ENCODE results near the gene MISP3.
A peak's percentile ranks its signal among the peaks of the same experiment; 100 is the strongest.
"Not testable (repeated sequence)": the region's sequence is repeated elsewhere in the genome, so short reads cannot be mapped to it uniquely, and the experiment has no call there.

The MISP3 gene

GRCh38 chr19:14072535-14073260 lies at the start of gene MISP3:
TSS of gene MISP3 (plus strand) at chr19:14072786. CDS start at chr19:14073310, 524 bp downstream.
- no peak for TF ChIP-seq CTCF (IDR thresholded peaks at IDR 0.05; ENCODE audit: insufficient read depth, missing control alignments)
- no peak for FAIRE-seq
- DNase-seq (ENCODE audit: insufficient read length, low spot score) = no peak

DNA sequence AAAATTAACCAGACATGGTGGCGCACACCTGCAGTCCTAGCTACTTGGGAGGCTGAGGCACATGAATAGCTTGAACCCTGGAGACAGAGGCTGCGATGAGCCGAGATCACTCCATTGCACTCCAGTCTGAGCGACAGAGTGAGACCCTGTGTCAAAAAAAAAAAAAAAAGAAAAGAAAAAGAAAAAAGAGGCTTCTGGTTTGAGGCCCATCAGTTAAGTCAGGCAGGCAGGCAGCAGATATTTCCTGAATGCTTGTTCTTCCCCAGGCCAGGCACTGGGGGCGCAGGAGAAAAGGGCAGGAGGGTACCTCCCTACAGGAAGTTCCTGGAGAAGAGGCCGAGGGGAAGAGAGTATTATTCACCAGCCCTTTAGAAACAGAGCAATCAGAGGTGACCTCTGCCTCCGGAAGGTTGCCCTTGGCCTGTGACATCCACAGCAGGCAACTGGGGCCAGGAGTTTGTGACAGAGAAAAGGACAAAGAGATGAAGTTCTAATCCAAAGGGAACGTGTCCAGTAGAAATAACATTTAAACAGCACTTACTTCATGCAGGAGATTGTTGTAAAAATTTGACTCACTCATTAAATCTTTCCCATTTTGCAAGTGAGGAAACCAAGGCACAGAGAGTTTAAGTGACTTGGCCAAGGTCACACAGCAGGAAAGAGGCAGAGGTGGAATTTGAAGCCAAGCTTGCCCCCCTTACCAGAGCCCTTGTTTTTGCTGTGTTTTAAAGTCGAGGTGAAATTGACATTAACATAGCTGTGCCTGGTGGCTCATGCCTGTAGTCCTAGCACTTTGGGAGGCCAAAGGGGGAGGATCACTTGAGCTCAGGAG lies 49.0 kb upstream of the MISP3 start:
- no peak for FAIRE-seq

DNA sequence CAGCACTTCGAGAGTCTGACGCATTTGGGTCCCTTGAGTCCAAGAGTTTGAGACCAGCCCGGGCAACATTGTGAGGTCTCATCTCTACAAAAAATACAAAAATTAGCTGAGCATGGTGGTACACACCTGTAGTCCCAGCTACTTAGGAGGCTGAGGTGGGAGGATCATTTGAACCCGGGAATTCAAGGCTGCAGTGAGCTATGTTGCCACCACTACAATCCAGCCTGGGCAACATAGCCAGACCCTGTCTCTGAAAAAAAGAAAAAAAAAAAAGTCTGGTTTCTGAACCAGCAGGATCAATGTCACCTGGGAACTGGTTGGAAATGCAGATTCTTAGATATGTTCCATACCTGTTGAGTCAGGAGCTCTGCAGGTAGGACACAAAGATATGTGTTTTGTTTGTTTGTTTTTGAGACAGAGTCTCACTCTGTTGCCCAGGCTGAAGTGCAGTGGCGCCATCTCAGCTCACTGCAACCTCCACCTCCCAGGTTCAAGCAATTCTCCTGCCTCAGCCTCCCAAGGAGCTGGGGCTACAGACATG lies 45.9 kb upstream of the MISP3 start:
- not testable (repeated sequence) for DNase-seq (ENCODE audit: insufficient read length, low spot score); FAIRE-seq

More for the DNA sequence above, 49.0 kb upstream of the MISP3 start:
- no peak for TF ChIP-seq CTCF (IDR thresholded peaks at IDR 0.05; ENCODE audit: insufficient read depth, missing control alignments)
- no peak for DNase-seq (ENCODE audit: insufficient read length, low spot score)

DNA sequence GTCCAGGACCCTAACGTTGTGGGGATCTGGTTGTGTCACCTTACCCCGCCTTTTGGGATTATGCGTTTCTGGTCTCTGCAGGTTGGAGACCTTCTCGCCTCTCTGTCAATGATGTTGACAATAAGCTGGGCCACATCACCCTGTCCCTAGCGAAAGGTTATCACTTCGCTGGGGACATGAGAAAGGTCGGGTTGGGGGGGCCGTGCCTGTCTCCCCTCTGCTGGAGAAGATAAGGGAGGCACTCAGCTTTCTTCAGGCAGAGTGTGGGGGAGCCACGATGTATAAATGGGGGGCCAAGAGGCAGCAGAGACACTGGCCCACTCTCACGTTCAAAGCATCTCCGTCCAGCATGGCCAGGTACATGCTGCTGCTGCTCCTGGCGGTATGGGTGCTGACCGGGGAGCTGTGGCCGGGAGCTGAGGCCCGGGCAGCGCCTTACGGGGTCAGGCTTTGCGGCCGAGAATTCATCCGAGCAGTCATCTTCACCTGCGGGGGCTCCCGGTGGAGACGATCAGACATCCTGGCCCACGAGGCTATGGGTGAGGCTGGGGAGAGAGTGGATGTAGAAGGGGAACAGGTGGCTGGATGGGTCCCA lies 44.6 kb upstream of the MISP3 start, which contains the start of gene RLN3:
TSS of gene RLN3 (plus strand) at position 293 of the 595 bp plus-strand sequence. CDS start at position 350, 57 bp downstream.
- no peak for TF ChIP-seq CTCF (IDR thresholded peaks at IDR 0.05; ENCODE audit: insufficient read depth, missing control alignments)
- DNase-seq (ENCODE audit: insufficient read length, low spot score) (no peak), FAIRE-seq (no peak)

GRCh38 chr19:14028901-14029300 lies 43.7 kb upstream of the MISP3 start:
- FAIRE-seq = no peak
- no peak for TF ChIP-seq CTCF (IDR thresholded peaks at IDR 0.05; ENCODE audit: insufficient read depth, missing control alignments)
- DNase-seq (ENCODE audit: insufficient read length, low spot score) = peak; percentile 54

GRCh38 chr19:14030997-14031718 lies 41.4 kb upstream of the MISP3 start:
- no peak for DNase-seq (ENCODE audit: insufficient read length, low spot score)
- no peak for FAIRE-seq
- TF ChIP-seq CTCF (IDR thresholded peaks at IDR 0.05; ENCODE audit: insufficient read depth, missing control alignments) = no peak
